Measurements from ENCODE around the gene DUXA. TPM values are rescaled to one million over a fixed set of nuclear protein-coding genes. Genes with fewer than 3 reads are reported as not detected.

DUXA gene
- total and polyA plus RNA-seq, 9 of the 15 experiments (the other 6 are each of a cell fraction or from before 2014, with no cell fraction given): not detected

- TF ChIP-seq ATF3 (IDR thresholded peaks at IDR 0.05) (no peak), ATF3 (CRISPR knock-in tag; conservative IDR thresholded peaks at IDR 0.05) (no peak), ZNF740 (CRISPR knock-in tag; IDR thresholded peaks at IDR 0.05) (no peak), ZNF740 (tag; IDR thresholded peaks at IDR 0.05) (no peak), NFXL1 (CRISPR knock-in tag; IDR thresholded peaks at IDR 0.05) (no peak), NRF1 (conservative IDR thresholded peaks at IDR 0.05 in 1 of 2, IDR thresholded peaks at IDR 0.05 in 1 of 2) (no peak), FOXA1 (IDR thresholded peaks at IDR 0.05; ENCODE audit: borderline replicate concordance) (no peak), MYC (IDR thresholded peaks at IDR 0.05; ENCODE audit: low read depth, low read length) (no peak), MYC (CRISPR knock-in tag; IDR thresholded peaks at IDR 0.05; ENCODE audit: borderline replicate concordance, low read depth) (no peak), CHD4 (IDR thresholded peaks at IDR 0.05; ENCODE audit: insufficient read depth, insufficient replicate concordance, low read depth, low read length, poor library complexity, severe bottlenecking) (no peak), LARP7 (IDR thresholded peaks at IDR 0.05) (no peak)
Measured at GRCh38 chr19:57152921-57153320, 14.4 kb downstream of the DUXA start (continued).

Measured in K562 (cell line).